T-helper 9 cell (primary cell): ENCODE results near the gene PXT1.
A peak's percentile ranks its signal among the peaks of the same experiment; 100 is the strongest.

Source experiments
- DNase-seq: peaks from one replicate; pipeline ENCODE4 v3.0.0-alpha.2; 2020

Gene PXT1

GRCh38 chr6:36387440-36388303 lies 55.0 kb downstream of the PXT1 start, which contains the start of gene ETV7:
Gene ETV7, minus strand, starts transcription at chr6:36387669. Its CDS starts 128 bp downstream, at chr6:36387541.
- DNase-seq, result peak; percentile 22

DNA sequence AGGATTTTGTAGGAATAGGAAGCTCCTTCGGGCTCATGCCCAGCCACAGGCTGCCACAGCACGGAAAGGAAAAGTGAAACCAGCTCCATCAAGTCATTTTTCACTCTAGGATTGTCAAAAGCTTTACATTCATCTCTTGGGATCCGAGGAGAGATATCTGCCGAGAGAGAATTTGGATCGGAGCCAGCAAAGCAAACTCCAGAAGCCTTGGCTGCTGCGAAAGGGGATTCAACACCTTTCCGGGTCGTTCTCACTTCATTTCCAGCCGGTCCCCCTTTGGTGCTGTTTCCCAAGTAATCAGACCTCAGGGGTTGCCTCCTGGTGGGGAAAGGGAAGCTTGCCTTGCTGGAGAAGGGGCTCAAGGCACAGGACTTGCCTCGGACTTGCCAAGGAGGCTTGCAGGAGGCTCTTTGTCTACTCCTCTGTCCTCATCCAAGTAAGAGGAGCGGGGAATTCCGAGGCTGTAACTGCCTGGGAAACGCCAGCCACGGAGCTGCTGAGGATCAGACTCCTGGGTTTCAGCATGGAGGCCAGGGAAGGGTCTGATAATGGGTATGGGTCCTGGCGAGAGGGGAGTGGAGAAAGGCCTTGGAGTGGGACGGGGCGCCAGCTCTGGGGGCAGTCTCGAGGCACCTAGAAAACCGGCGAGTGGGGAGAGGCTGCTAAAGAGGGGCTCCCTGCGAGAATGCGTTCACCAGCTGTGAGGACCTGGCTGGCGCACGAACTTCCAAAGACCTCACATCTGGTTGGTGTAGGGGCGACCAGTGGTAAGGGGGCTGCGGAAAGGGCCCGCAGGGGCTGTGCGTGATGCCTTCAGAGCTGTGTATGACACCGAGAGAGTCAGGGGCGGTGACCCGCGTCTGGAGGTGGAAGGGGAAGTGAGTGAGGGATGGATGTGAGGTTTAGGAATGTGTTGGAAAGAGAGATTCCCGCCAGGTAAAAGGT lies 55.9 kb downstream of the PXT1 start:
- peak; percentile 5 for DNase-seq

DNA sequence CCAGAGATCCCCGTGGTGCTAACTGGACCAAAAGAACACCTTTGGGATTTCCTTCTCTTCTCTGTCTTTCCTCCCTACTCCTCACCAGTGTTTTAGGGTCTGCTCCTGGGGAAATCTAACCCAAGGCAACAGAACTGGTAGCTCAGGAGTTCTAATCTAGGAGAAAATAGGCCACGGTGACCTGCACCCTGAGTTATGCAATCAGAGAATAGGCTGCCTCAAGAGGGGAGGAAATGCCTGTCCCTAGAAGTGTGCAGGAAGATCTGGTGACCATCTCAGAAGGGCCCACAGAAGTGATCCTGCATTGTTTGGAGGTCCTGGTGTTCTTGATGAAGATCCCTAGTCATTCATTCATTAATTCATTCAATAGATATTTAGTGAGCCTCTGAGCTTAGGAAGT lies 58.6 kb downstream of the PXT1 start:
- no peak for DNase-seq

GRCh38 chr6:36383606-36384005 lies 59.0 kb downstream of the PXT1 start:
- DNase-seq, result no peak

- no peak for DNase-seq
Observed at GRCh38 chr6:36382976-36383375, 59.7 kb downstream of the PXT1 start.

- no peak for DNase-seq
Observed at GRCh38 chr6:36381502-36382389, 60.9 kb downstream of the PXT1 start.

GRCh38 chr6:36380166-36380565 lies 62.5 kb downstream of the PXT1 start:
- no peak for DNase-seq

GRCh38 chr6:36378936-36379335 lies 63.7 kb downstream of the PXT1 start:
- DNase-seq, result no peak

DNA sequence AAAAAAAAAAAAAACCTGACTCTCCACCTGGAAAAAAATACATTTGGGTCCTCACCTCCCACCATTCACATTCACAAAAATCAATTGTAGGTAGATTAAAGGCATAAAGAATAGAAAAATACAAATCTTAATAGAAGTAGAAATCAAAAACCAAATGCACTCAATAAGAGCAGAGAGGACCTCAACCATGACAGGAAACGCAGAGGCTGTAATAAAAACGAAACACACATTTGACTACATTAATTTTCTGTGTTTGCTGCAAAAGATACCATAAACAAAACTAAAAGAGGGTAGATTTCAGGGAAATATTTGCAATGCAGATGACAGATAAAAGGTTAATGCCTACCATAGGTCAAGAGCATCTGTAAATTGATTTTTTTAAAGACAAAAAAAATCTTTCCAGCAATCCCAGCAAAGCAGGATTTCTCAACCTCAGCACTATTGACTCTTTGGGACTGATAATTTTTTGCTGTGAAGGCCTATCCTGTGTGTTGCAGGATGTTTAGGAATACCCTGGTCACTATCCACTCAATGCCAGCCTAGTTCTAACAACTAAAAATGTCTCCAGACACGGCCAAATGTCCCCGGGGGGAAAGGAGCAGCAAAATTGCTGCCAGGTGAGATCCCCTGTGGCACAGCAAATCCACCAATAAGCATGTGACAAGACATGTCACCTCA lies 64.3 kb downstream of the PXT1 start:
- no peak for DNase-seq

- DNase-seq, result no peak
Observed at GRCh38 chr6:36377594-36377993, 65.1 kb downstream of the PXT1 start.

DNA sequence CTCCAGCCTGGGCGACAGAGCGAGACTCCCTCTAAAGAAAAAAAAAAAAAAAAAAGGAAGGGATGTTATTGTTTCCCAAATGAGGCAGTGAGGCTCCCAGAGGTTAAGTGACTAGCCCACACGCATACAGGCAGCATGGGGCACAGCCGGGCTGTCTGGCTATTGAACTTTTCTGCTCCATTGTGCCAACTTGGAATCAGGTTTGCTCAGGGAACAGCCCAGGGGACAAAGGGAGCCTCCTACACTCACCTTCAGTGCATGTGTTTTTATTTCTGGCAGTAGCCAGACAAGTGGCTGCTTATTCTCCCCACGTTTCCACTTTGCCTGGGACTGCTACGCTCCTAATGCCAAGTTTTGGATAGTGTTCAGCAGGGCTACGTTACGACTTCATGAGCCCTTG lies 65.9 kb downstream of the PXT1 start:
- no peak for DNase-seq

GRCh38 chr6:36376183-36376582 lies 66.5 kb downstream of the PXT1 start:
- no peak for DNase-seq

DNA sequence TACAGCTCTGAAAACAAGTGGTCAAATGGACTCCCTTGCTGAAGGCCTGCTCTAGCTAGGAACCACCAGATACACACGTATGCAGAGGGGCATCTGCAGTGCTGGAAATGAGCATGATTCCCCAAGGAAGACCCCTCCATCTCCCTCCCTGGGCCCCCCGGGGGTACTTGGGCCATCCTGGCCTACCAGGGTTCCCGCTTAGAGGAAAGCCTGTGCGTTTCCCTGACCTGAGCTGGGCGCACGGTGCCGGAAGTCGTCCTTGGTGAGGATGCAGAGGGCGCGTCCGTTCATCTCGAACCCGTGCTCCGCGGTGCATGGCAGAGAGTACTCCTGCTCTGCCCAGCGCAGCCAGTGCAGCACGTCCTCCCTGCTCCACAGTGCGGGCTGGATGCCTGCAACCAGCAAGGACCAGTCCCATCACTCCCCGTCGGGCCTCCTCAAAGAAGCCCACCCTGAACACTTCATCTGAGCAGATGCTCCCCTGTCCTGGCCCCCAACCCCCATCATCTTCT lies 67.0 kb downstream of the PXT1 start:
- DNase-seq, result no peak

DNA sequence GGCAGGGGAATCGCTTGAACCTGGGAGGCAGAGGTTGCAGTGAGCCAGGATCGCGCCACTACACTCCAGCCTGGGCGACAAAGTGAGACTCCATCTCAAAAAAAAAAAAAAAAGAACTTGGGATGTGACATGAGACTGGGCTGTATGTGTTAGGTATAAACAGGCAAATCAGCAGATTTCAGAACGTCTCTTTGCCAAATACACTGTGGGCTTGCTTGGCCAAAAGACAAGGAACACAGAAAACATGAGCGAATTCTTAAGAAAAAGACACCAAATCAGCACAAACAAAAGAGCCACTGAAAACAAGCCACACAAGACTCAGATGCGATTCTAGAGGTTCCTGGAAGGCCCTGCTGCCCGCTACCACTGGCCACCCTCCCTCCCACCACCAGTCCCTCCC lies 67.7 kb downstream of the PXT1 start:
- DNase-seq, result no peak

GRCh38 chr6:36374194-36374593 lies 68.5 kb downstream of the PXT1 start:
- no peak for DNase-seq

DNA sequence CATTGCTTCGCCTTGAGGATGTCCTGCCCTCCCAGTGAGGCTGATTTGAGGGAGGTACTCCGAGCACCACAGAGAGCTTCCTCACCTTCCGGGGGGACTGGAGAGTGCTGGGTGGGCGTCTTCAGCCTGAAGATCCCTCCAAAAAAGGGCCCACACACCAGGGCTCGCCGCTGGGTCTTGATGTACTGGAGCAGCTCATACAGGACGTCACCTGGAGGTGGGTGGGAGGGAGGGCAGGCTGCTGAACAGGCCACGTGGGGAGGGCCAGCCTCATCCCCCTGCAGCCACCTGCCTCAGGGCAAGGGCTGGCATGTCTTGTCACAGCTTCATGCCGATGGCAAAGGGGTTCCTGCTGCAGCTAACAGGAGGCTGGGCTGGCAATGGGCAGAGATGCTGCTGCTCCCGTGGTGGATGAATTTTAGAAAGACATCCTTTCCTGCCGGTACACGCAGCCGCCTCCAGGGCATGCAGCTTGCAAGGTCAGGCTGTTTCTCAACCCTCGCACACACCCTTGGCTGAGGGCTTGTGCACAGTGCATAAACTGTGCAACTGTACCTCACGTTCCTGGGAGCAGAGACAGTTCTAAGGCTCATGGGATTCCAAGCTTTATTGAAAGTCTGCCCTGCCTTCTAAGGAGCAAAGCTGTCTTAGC lies 69.2 kb downstream of the PXT1 start:
- no peak for DNase-seq

- DNase-seq, result no peak
Observed at GRCh38 chr6:36372088-36372487, 70.6 kb downstream of the PXT1 start.

- DNase-seq, result no peak
Observed at GRCh38 chr6:36371211-36371610, 71.4 kb downstream of the PXT1 start.

DNA sequence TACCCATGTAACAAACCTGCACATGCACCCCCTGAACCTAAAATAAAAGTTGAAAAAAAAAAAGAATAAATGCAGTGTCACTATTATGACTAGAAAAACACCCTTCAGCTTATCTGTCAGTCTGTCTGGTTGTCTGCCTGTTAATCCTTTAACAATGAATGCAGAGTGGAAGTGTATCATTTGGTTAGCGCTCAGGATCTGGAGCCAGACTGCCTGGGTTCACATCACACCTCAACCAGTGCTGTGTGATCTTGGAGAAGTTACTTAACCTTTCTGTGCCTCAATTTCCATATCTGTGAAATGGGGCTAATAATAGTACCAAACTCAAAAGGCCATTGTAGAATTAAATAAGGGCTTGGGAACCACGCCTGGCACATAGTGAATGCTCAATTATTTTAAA lies 72.0 kb downstream of the PXT1 start:
- DNase-seq, result no peak

DNA sequence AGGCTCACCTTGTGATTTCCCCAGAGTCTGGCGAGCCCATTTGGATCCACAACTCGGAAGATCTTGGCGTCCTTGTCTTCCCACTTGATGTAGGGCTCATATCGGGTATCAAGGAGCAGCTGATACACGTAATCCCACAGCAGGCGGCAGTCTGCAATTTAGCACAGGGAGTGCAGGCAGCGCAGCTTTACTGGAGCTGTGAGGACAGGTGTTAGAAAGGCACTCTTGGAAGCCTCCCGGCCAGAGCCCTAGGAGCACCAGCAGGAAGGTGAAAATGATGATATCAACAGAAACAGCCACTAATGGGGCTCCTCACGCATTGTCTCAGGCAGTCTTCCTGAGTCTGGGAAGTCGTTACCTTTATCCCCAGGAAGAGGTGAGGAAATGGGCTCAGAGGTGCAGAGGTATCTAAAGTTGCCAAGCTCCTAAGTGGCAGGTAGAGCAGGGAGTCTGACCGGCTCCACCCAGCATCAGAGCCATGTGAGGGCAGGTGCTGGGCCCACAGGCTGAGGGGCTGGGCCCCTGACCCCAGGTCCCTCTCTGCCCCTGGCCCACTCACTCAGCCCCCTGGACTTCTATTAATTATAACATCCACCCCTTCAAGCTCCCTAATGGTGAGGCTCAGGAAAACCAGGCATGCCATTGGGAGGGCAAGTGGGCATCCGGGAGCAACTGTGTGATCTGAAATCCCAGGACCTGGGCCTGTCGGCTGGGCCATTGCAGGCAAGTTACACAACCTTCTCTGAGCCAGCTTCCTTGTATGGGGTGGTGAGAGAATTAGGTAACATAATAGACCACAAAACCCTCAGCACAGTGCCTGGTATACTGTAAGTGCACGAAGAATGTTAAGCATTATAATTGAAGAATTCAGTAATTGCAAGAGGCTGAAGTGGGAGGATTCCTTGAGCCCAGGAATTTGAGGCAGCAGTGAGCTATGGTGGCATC lies 73.5 kb downstream of the PXT1 start:
- no peak for DNase-seq
